Measurements from ENCODE around the gene APBA1. TPM values are rescaled to one million over a fixed set of nuclear protein-coding genes. Genes with fewer than 3 reads are reported as not detected.

Gene APBA1
- total and polyA plus RNA-seq, 4 donors = 0.95 to 8.1 (median 2.8) TPM

DNA sequence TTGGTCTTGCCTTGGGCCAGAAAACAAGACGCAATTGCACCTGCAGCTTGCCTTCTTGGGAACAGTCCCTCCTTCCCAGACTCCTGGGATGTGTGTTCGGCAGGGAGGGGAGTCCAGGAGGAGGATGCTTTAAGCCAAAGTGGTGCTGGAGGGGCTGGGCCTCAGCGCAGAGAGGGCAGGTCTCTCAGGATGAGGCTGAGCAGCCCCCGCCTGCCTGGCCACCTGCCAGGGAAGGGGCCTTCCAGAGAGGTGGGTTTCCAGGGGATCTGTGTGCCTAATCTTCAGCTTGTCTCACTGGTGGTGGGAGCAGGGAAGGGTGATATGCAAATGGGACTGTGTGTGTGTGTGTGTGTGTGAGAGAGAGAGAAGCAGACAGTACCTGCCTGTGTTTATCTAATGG is 242.0 kb downstream of the APBA1 start:
- TF ChIP-seq, protein P1, sequence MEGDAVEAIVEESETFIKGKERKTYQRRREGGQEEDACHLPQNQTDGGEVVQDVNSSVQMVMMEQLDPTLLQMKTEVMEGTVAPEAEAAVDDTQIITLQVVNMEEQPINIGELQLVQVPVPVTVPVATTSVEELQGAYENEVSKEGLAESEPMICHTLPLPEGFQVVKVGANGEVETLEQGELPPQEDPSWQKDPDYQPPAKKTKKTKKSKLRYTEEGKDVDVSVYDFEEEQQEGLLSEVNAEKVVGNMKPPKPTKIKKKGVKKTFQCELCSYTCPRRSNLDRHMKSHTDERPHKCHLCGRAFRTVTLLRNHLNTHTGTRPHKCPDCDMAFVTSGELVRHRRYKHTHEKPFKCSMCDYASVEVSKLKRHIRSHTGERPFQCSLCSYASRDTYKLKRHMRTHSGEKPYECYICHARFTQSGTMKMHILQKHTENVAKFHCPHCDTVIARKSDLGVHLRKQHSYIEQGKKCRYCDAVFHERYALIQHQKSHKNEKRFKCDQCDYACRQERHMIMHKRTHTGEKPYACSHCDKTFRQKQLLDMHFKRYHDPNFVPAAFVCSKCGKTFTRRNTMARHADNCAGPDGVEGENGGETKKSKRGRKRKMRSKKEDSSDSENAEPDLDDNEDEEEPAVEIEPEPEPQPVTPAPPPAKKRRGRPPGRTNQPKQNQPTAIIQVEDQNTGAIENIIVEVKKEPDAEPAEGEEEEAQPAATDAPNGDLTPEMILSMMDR (IDR thresholded peaks at IDR 0.05; ENCODE audit: control extremely low read depth, extremely low read depth) = no peak
- ATAC-seq (ENCODE audit: insufficient read depth, low FRiP score) (no peak), DNase-seq (no peak)
- Histone ChIP-seq H3K9me3 (ENCODE audit: control insufficient read depth in 4 of 4, insufficient read depth in 3 of 4, low read length in 3 of 4) (peaks cover 0 to 1% (median 0%) of the 10 kb centered on the region in 4 donors), H3K4me3 (no peak overlapping the region), H3K27me3 (ENCODE audit: control insufficient read depth in 3 of 3, insufficient read depth in 3 of 3, low read length in 2 of 3) (no peaks in the 10 kb centered on the region), H3K9ac (ENCODE audit: insufficient read depth in 1 of 2, low read length in 2 of 2) (no peak overlapping the region), H3K36me3 (ENCODE audit: control insufficient read depth in 4 of 4, insufficient read depth in 4 of 4, low read length in 4 of 4) (peaks cover 0 to 5% (median 2%) of the 10 kb centered on the region in 4 donors), H3K27ac (ENCODE audit: low read depth in 1 of 2, low read length in 1 of 2) (no peak overlapping the region), H3K4me1 (ENCODE audit: control insufficient read depth in 5 of 5, insufficient read depth in 5 of 5, low read length in 5 of 5) (no peaks in the 10 kb centered on the region)
- 86 to 92% methylated on average over 4 of the region's 4 CpGs for WGBS, 2 donors

GRCh38 chr9:69429281-69429680 is 242.9 kb downstream of the APBA1 start:
- TF ChIP-seq, protein P1 (IDR thresholded peaks at IDR 0.05; ENCODE audit: control extremely low read depth, extremely low read depth) = no peak
- Histone ChIP-seq H3K27ac (ENCODE audit: low read depth in 1 of 2, low read length in 1 of 2) (no peak overlapping the region), H3K4me1 (ENCODE audit: control insufficient read depth in 5 of 5, insufficient read depth in 5 of 5, low read length in 5 of 5) (no peaks in the 10 kb centered on the region), H3K27me3 (ENCODE audit: control insufficient read depth in 3 of 3, insufficient read depth in 3 of 3, low read length in 2 of 3) (no peaks in the 10 kb centered on the region), H3K4me3 (no peak overlapping the region), H3K9ac (ENCODE audit: insufficient read depth in 1 of 2, low read length in 2 of 2) (no peak overlapping the region), H3K9me3 (ENCODE audit: control insufficient read depth in 4 of 4, insufficient read depth in 3 of 4, low read length in 3 of 4) (peaks cover 0 to 1% (median 0%) of the 10 kb centered on the region in 4 donors), H3K36me3 (ENCODE audit: control insufficient read depth in 4 of 4, insufficient read depth in 4 of 4, low read length in 4 of 4) (peaks cover 0 to 5% (median 2%) of the 10 kb centered on the region in 4 donors)
- no peak for DNase-seq
- 84 to 87% methylated on average over 6 of the region's 6 CpGs for WGBS, 2 donors
- ATAC-seq (ENCODE audit: insufficient read depth, low FRiP score) = no peak

- H3K27ac ChIP-seq (ENCODE audit: low read depth in 1 of 2, low read length in 1 of 2) = no peak overlapping the region
- WGBS, 2 donors = 89 to 94% methylated on average over 15 of the region's 15 CpGs
- peaks cover 0 to 1% (median 0%) of the 10 kb centered on the region in 4 donors for H3K9me3 ChIP-seq (ENCODE audit: control insufficient read depth in 4 of 4, insufficient read depth in 3 of 4, low read length in 3 of 4)
- H3K9ac ChIP-seq (ENCODE audit: insufficient read depth in 1 of 2, low read length in 2 of 2) = no peak overlapping the region
- peaks cover 0 to 5% (median 2%) of the 10 kb centered on the region in 4 donors for H3K36me3 ChIP-seq (ENCODE audit: control insufficient read depth in 4 of 4, insufficient read depth in 4 of 4, low read length in 4 of 4)
- TF ChIP-seq, protein P1 (IDR thresholded peaks at IDR 0.05; ENCODE audit: control extremely low read depth, extremely low read depth) = no peak
- no peak overlapping the region for H3K4me3 ChIP-seq
- DNase-seq = no peak
- no peak for ATAC-seq (ENCODE audit: insufficient read depth, low FRiP score)
- H3K4me1 ChIP-seq (ENCODE audit: control insufficient read depth in 5 of 5, insufficient read depth in 5 of 5, low read length in 5 of 5) = no peaks in the 10 kb centered on the region
- no peaks in the 10 kb centered on the region for H3K27me3 ChIP-seq (ENCODE audit: control insufficient read depth in 3 of 3, insufficient read depth in 3 of 3, low read length in 2 of 3)
These were observed 244.0 kb downstream of the APBA1 start for GRCh38 chr9:69428017-69428785.
